Stomach (tissue), 9 donors: ENCODE results near the gene DTNBP1. TPM values are rescaled to one million over a fixed set of nuclear protein-coding genes. Genes with fewer than 3 reads are reported as not detected.

Experiments used
- DNase-seq, 2 donors: peaks; one replicate each; pipeline versions ENCODE4 v3.0.0 to v3.0.0-alpha.2; 2013 to 2019
- H3K27ac ChIP-seq, 5 donors: fragments of 200-600 bp in 4 of 5; sonication (generic) in 4 of 5; one replicate each; pipeline ENCODE4 v1.5.1; 2013 to 2019; ENCODE audit warnings: mild to moderate bottlenecking in 1 of 5, moderate library complexity in 1 of 5
- H3K27me3 ChIP-seq, 3 donors: fragments of 200-600 bp; sonication (generic); one replicate each; pipeline ENCODE4 v1.5.1; 2017 to 2019; ENCODE audit warnings: mixed run types in 1 of 3
- H3K36me3 ChIP-seq, 4 donors: fragments of 200-600 bp; sonication (generic); 1 replicate in 3 of 4; 2 replicates in 1 of 4; pipeline ENCODE4 v1.5.1; 2016 to 2019
- H3K4me1 ChIP-seq, 4 donors: fragments of 200-600 bp; sonication (generic); one replicate each; pipeline ENCODE4 v1.5.1; 2016 to 2019
- H3K4me3 ChIP-seq, 4 donors: fragments of 200-600 bp; sonication (generic) in 3 of 4; one replicate each; pipeline ENCODE4 v1.5.1; 2016 to 2019; ENCODE audit warnings: mild to moderate bottlenecking in 1 of 4
- H3K9me3 ChIP-seq, 4 donors: fragments of 200-600 bp; sonication (generic); one replicate each; pipeline ENCODE4 v1.5.1; 2016 to 2019
- CTCF ChIP-seq, 7 experiments: fragments of 450-650 bp in 4 of 7; fragments of 200-600 bp in 3 of 7; sonication (generic) in 3 of 7; IDR thresholded peaks; one replicate each; pipeline ENCODE4 v1.5.1; 2016 to 2019; ENCODE audit warnings: antibody characterized with exemption in 7 of 7, control low read depth in 2 of 7, mild to moderate bottlenecking in 1 of 7
- EP300 ChIP-seq: sonication (generic); formaldehyde crosslinking; IDR thresholded peaks from one replicate; pipeline ENCODE4 v1.6.1; 2017; ENCODE audit warnings: antibody characterized with exemption
- POLR2A ChIP-seq, 4 donors: fragments of 450-650 bp; IDR thresholded peaks; one replicate each; pipeline ENCODE4 v1.6.1; 2016; ENCODE audit warnings: antibody characterized with exemption in 4 of 4, control low read depth in 2 of 4, mild to moderate bottlenecking in 1 of 4, moderate library complexity in 1 of 4
- POLR2AphosphoS5 ChIP-seq, 3 donors: sonication (generic); formaldehyde crosslinking; IDR thresholded peaks; one replicate each; pipeline ENCODE4 v1.6.1; 2016; ENCODE audit warnings: antibody characterized with exemption in 3 of 3
- WGBS, 5 donors: extraction: QIAGEN DNeasy Blood & Tissue Kit in 3 of 5; methylation state at CpG; one replicate each; pipeline versions ENCODE4 v1.1.5 to v1.1.7; 2013 to 2018; 5-methylcytosine and 5-hydroxymethylcytosine counted together
- intact Hi-C: fragments of 100-400 bp; cut with DNase I; formaldehyde crosslinking; loops from one replicate; pipeline ENCODE4 v1.15.1; 2023; ENCODE audit warnings: low total_unique reads
- polyA plus RNA-seq, 3 donors: library from polyadenylated mRNA; stranded (reverse); fragments of 200-250 nt; gene quantifications; one replicate each; pipeline ENCODE4 v1.2.3, GENCODE V29; 2013
- total RNA-seq, 5 donors: library from RNA; depleted of rRNA; stranded (reverse); fragments of >200 nt; gene quantifications; one replicate each; pipeline versions ENCODE4 v1.1.0 to v1.2.3, GENCODE V29; 2014 to 2016
- donor health status: healthy with polysubstance abuse.
- donor health status: Bipolar disorder and iron deficiency.
- donor health status: healthy.

DTNBP1 gene
- total and polyA plus RNA-seq, 8 donors, result 4.1 to 68.7 (median 12.0) TPM

GRCh38 chr6:15578716-15579391 is 84.0 kb downstream of the DTNBP1 start:
- no peaks in the 10 kb centered on the region for H3K9me3 ChIP-seq
- 70 to 78% (median 74%) methylated on average over 3 of the region's 3 CpGs for WGBS, 5 donors
- H3K27ac ChIP-seq, result no peak overlapping the region
- no peak overlapping the region for H3K4me3 ChIP-seq
- no peaks in the 10 kb centered on the region for H3K36me3 ChIP-seq
- DNase-seq, result no peak
- peaks cover 0 to 24% (median 7%) of the 10 kb centered on the region in 4 donors for H3K4me1 ChIP-seq
- no peak for TF ChIP-seq CTCF (IDR thresholded peaks at IDR 0.05)
- no peak for TF ChIP-seq EP300
- TF ChIP-seq POLR2AphosphoS5 (IDR thresholded peaks at IDR 0.05), result no peak
- H3K27me3 ChIP-seq, result no peaks in the 10 kb centered on the region
- intact Hi-C loops, result no loop called here

GRCh38 chr6:15577550-15578171 is 85.2 kb downstream of the DTNBP1 start:
- H3K27ac ChIP-seq, result no peak overlapping the region
- peaks cover 0 to 24% (median 7%) of the 10 kb centered on the region in 4 donors for H3K4me1 ChIP-seq
- TF ChIP-seq CTCF (IDR thresholded peaks at IDR 0.05) (no peak), POLR2A (IDR thresholded peaks at IDR 0.05) (no peak), POLR2AphosphoS5 (IDR thresholded peaks at IDR 0.05) (no peak)
- 61 to 79% (median 67%) methylated on average over 7 of the region's 7 CpGs for WGBS, 5 donors
- H3K4me3 ChIP-seq, result no peak overlapping the region
- intact Hi-C loops, result no loop called here
- H3K36me3 ChIP-seq, result no peaks in the 10 kb centered on the region
- no peaks in the 10 kb centered on the region for H3K27me3 ChIP-seq
- DNase-seq, result no peak
- no peaks in the 10 kb centered on the region for H3K9me3 ChIP-seq

- no peak overlapping the region for H3K4me3 ChIP-seq
- TF ChIP-seq CTCF (IDR thresholded peaks at IDR 0.05), result no peak
- TF ChIP-seq EP300, result no peak
- no peak for TF ChIP-seq POLR2A (IDR thresholded peaks at IDR 0.05)
- no peak for TF ChIP-seq POLR2AphosphoS5 (IDR thresholded peaks at IDR 0.05)
- peaks cover 0 to 22% (median 7%) of the 10 kb centered on the region in 4 donors for H3K4me1 ChIP-seq
- no peaks in the 10 kb centered on the region for H3K9me3 ChIP-seq
- WGBS, 5 donors, result 85 to 96% (median 94%) methylated on average over 8 of the region's 8 CpGs
- DNase-seq, result no peak
- no peaks in the 10 kb centered on the region for H3K36me3 ChIP-seq
- no peak overlapping the region for H3K27ac ChIP-seq
- intact Hi-C loops, result no loop called here
- H3K27me3 ChIP-seq, result no peaks in the 10 kb centered on the region
Measured at GRCh38 chr6:15577106-15577505, 85.7 kb downstream of the DTNBP1 start.

GRCh38 chr6:15575357-15576033 is 87.3 kb downstream of the DTNBP1 start:
- H3K9me3 ChIP-seq, result no peaks in the 10 kb centered on the region
- 88 to 97% (median 92%) methylated on average over 5 of the region's 5 CpGs for WGBS, 5 donors
- no peaks in the 10 kb centered on the region for H3K36me3 ChIP-seq
- H3K4me1 ChIP-seq, result peaks cover 0 to 16% (median 7%) of the 10 kb centered on the region in 4 donors
- intact Hi-C loops, result no loop called here
- H3K27ac ChIP-seq, result no peak overlapping the region
- TF ChIP-seq CTCF (IDR thresholded peaks at IDR 0.05) (no peak), POLR2A (IDR thresholded peaks at IDR 0.05) (no peak), EP300 (no peak), POLR2AphosphoS5 (IDR thresholded peaks at IDR 0.05) (no peak)
- no peak overlapping the region for H3K4me3 ChIP-seq
- H3K27me3 ChIP-seq, result no peaks in the 10 kb centered on the region
- DNase-seq, result no peak
